ENCODE results near the gene PLD4.

The PLD4 gene

DNA sequence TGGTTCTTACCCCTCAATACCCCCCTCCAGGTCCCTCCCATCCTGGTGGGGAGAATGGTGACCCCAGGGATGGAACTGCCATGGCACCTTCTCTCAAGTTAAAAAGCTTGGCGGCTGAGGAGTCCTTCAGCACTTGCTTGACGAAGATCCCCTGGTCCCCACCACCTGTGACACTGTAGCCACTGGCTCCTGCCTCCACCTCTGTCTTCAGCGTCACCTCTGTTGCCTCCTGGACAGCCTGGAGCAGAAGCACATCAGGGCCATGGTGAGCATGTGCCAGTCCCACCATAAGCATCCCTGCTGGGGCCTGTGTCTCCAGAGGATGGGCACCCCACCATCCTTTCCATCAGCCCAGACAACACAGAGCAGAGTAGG lies 30.7 kb downstream of the PLD4 start:
- no peak for DNase-seq (ENCODE audit: low spot score)

- DNase-seq (ENCODE audit: low spot score) = no peak
Measured at GRCh38 chr14:104956290-104956890, 31.7 kb downstream of the PLD4 start.

DNA sequence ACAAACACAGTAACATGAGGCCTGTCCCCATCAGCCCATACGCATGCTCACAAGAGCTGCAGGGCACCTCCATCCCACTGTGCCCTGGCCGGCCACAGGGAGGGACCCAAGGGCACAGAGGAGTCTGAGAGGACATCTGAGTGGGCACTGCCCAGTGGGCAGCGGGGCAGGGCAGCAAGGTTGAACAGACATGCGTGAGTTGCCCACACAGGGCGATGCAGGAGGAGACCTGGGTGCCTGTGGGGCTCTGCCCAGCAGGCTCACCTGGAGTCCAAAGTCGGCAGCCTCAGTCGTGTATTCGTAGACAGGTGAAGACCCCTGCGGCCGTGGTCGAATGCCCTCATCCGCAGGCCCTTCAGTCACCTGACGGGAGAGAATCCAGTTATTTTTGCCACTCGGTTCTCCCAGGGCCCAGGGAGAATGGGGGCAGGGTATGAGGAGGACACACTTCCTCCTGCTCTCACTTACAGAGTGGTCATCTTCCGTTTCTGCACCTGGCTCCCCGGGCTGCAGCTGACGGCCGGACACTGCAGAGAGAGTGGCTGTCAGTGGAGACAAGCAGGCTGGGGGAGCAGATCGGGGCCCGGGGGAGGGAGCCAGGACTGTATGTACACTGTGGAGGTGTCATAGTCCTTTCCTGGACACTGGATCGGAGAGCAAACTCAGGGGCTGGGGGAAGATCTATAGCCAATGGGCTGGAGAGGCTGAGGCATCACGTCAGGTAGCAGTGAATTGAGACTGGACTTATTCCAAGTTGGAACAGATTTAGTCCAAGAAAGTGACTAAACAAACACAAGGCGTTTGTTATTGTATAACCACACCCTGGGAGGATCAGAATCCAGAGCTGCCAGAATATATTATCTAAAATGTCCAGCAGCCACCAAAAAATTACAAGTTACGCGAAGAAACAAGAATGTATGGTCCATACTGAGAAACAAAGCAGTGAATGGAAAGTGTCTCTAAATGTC lies 32.8 kb downstream of the PLD4 start:
- DNase-seq (ENCODE audit: low spot score) = no peak

GRCh38 chr14:104964546-104964945 lies 39.9 kb downstream of the PLD4 start:
- DNase-seq (ENCODE audit: low spot score) = no peak

DNA sequence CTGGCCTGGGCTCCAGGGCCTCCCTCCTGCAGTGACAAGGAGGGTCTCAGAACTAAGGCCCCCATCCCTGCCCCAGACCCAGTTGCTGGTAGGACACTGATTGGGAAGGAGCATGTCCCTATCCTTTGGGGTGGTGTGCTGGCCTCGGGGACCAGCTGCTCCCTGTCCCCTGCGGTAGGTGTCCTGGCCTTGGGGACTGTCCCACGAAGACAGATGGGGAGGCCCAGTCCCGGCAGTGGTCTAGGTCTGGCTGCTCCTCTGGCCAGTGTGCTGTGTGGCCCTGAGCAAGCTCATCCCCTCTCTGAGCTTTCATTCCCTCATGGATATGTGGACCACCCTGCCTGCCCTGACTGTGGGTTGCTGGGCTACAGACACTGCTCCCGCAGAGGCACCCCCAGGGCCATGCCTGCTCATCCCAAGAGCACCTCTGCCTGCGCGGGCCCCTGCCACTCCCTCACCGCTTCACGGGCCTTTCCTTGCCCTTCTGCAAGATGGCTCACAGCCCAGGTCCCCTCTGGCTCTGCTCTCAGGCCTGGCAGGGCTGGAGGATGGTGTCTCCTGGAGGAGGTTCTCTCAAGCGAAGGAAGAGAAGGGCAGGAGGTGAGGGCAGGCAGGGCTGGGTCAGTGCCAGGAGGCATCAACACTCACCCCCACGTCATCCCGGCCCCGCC lies 41.0 kb downstream of the PLD4 start:
- DNase-seq (ENCODE audit: low spot score) = no peak

- DNase-seq (ENCODE audit: low spot score) = no peak
Measured at GRCh38 chr14:104966261-104966865, 41.7 kb downstream of the PLD4 start.

GRCh38 chr14:104966981-104967385 lies 42.3 kb downstream of the PLD4 start:
- no peak for DNase-seq (ENCODE audit: low spot score)

DNA sequence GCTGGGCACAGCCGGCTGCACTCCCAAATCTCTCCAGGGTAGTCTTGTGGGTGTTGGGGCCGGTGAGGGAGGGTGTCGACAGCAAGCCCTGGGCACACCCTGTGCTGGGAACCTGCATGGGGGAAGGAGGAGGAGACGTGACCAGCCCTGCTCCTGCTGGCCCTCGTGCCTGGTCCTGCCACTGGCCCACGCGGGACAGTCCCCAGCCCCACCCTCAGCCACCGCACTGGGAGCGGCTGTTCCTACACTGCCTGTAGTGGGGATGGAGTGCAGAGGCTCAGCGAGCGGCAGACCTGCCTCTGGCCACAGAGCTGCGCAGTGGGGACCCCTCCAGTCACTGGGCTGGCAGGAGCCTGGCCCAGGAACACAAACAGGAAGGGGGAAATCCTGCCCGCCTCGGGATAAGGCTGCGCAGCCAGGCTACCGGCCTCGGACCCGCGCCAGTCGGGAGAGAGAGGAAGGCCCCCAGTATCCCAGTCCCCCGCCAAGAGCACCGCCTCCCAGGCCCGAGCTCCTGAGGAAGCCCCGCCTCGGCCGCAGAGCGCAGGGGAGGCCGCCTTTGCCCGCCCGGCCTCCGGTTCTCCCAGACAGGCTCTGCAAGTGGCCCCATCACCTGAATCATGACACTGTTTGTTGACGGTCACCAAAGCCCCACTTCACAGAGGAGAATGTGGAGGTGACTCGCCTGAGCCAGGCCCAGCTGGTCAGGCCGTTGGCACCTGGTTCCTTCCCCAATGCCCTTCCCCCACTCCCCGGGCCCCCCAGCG lies 42.9 kb downstream of the PLD4 start:
- no peak for DNase-seq (ENCODE audit: low spot score)

GRCh38 chr14:104968153-104968527 lies 43.5 kb downstream of the PLD4 start:
- no peak for DNase-seq (ENCODE audit: low spot score)

DNA sequence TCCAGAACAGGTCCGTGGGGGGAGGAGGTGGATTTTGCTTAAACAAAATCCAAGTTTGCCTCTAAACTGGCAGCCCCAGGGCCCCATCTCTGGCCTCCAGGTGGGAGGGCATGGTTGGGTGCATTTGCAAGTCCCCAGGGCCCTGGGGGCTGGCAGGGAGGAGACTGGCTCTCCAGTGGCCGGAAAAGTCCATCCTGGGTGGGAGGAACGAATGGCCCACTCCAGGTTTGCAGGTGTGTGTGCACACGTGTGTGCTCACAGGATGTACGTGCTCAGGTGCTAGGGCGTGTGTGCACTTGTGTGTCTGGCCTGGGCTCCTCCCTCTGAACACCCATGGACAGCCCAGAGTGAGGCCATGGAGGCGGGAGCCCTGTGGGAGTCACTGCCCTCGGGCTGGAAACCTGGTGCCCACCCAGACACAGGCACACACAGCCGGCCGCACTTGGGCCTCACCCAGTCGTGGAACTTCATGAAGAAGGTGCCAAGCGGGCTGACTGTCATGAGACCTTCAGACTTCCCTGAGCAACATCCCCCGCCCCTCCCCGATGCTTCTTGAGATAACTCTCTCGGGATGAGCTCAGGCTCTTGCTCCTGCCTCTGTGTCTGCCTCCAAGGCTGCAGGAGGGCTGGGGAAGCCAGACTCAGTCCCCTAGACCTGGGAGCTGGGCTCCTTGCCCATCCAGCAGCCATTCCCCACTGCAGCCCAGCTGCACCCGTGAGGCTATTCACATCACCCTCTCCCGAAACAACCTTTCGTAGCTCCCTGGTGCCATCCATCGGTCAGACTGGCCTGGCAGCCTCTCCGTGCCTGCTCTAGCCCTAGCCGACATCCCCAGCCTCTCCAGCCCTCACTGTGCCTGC lies 44.1 kb downstream of the PLD4 start:
- no peak for DNase-seq (ENCODE audit: low spot score)

DNA sequence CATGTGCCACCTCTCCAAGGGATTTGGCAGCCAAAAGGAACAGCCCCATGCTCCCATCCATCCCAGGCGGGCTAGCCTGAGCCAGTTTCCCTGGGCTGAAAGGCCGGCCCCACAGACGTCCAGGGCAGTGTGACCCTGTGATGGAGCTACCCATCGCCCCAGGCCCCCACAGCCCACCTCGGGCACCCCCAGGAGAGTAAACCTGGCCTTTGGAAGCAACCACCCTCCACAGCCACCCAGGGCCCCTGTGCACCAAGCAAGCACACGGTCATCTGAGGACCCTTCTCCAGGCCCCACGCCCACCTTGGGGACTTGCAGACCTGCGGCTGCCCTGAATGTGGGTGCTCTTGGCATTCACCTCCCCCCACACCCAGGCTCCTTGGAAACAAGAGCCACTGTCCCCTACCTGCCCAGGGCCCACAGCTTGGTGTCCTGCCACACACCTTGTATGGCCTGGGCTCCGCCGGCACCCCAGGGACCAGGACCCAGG lies 45.1 kb downstream of the PLD4 start:
- no peak for DNase-seq (ENCODE audit: low spot score)

DNA sequence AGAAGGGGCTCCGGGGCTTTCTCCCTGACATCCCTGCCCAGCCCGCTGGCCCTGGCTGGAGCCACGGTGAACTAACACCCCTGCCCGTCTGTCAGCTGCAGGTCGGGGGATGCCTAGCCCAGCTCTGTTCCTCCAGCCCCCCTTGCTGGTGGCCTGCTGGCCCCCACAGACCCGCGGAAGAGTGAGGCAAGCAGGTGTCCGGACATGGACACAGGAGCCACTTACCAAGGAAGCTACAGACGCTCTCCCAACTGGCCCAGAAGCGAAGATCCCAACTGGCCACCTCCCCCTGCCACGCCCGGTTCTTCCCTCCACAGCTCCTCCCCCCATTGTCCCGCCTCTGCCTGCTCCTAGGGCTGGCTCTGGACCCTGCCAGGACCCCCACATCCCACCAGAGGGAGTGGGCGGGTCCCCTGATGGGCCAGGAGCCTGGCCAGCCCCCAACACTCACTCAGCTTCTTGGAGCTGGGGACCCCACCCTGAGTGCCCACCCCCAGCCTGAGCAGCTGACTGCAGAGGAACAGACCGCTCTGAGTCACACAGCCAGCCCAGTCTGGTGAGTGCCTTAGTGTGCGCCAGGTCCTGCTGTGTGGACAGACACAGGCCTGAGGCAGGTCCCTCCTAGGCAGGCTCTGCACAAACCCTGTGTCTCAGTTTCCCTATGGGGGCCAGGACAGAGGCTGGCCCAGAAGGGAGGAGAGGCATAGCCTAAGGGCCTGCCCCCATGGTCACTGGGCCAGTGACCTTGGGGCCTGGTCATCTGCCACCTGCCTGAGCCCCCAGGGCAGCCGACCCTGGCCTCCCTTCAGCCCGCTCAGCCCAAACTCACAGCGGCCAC lies 45.8 kb downstream of the PLD4 start:
- no peak for DNase-seq (ENCODE audit: low spot score)

- no peak for DNase-seq (ENCODE audit: low spot score)
Measured at GRCh38 chr14:104971447-104972240, 47.0 kb downstream of the PLD4 start.

- DNase-seq (ENCODE audit: low spot score) = no peak
Measured at GRCh38 chr14:104972301-104973134, 47.8 kb downstream of the PLD4 start.

DNA sequence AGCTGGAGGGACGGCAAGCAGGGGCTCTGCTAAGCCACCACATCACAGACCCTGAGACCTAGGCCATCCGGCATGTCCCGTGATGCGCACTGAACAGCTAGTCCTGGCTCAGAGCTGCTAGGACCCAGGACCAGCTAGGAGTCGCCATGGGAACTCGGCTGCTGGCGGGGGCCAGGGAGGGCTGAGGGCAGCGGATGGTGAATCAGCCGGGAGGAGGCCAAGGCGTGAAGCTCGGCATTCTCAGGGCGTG lies 48.4 kb downstream of the PLD4 start:
- no peak for DNase-seq (ENCODE audit: low spot score)

GRCh38 chr14:104973385-104974145 lies 48.9 kb downstream of the PLD4 start:
- DNase-seq (ENCODE audit: low spot score) = no peak

GRCh38 chr14:104974146-104974541 lies 49.5 kb downstream of the PLD4 start:
- DNase-seq (ENCODE audit: low spot score) = no peak

All from putamen (tissue), 1 donor.